Measurements from ENCODE around the gene ACTMAP.

Gene ACTMAP

DNA sequence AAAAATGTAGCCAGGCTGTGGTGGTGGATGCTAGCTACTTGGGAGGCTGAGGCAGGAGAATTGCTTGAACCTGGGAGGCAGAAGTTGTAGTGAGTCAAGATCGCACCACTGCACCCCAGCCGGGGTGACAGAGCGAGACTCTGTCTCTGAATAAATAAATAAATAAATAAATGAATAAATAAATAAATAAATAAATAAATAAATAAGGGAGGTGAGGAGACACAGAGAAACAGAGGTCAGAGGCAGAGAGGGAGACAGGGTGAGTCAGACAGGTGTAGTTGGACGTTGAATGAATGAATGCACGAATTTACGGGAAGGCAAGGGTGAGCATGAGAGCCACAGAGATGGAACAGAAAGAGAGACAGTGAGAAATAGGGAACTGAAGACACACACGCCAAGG is 30.9 kb upstream of the ACTMAP start:
- no peaks in the 10 kb centered on the region for H3K9me3 ChIP-seq (ENCODE audit: control insufficient read depth, insufficient read depth, low read depth, low read length)
- ChIA-PET CTCF (no interaction called here), POLR2A (interaction anchor here (0.6 to 1.4 kb wide), 2 partner anchors 9 to 31 kb away, joined by 3 to 6 read pairs; partner anchors contain the start of gene ACTMAP)
- H3K4me3 ChIP-seq (ENCODE audit: low read depth, low read length), result no peak overlapping the region
- 0 out of 2 replicates have a peak overlapping the region, but pooled peaks have one; percentile 24 for H3K27ac ChIP-seq (ENCODE audit: extremely low read depth, low read depth, low read length)
- H3K36me3 ChIP-seq (ENCODE audit: control insufficient read depth in 2 of 2, insufficient read depth in 1 of 2, low read length in 2 of 2), result peaks cover 0 to 12% of the 10 kb centered on the region in 2 experiments; a peak in 1 of 3 replicates
- peaks cover 13% of the 10 kb centered on the region for H3K4me1 ChIP-seq (ENCODE audit: control insufficient read depth, insufficient read depth, low read length)
- TF ChIP-seq SP3 (tag by site-specific recombination; IDR thresholded peaks at IDR 0.05) (peak; percentile 23; the same call in 1 of the 2 replicates), RBAK (tag by site-specific recombination; IDR thresholded peaks at IDR 0.05) (peak; percentile 45; the same call in 1 of the 2 replicates), BCL11A (tag by site-specific recombination; IDR thresholded peaks at IDR 0.05; ENCODE audit: low read depth) (no peak), ZNF629 (tag by site-specific recombination; IDR thresholded peaks at IDR 0.05) (peak; percentile 32; the same call in 1 of the 2 replicates), ZNF366 (tag by site-specific recombination; conservative IDR thresholded peaks at IDR 0.05) (peak; percentile 56; the same call in 1 of the 2 replicates), ZNF404 (tag by site-specific recombination; IDR thresholded peaks at IDR 0.05) (0 out of 2 replicates have a peak, but pooled peaks have one; percentile 60), ZNF830 (tag by site-specific recombination; IDR thresholded peaks at IDR 0.05; ENCODE audit: low read depth) (no peak), ZNF791 (tag by site-specific recombination; IDR thresholded peaks at IDR 0.05) (peak; percentile 66; the same call in 1 of the 2 replicates), ZNF558 (tag by site-specific recombination; IDR thresholded peaks at IDR 0.05) (peak; percentile 80), ZNF24 (tag by site-specific recombination; IDR thresholded peaks at IDR 0.05) (0 out of 2 replicates have a peak, but pooled peaks have one; percentile 30), ZXDB (tag by site-specific recombination; IDR thresholded peaks at IDR 0.05) (0 out of 2 replicates have a peak, but pooled peaks have one; percentile 52), ZNF621 (tag by site-specific recombination; IDR thresholded peaks at IDR 0.05) (no peak), KLF16 (tag by site-specific recombination; IDR thresholded peaks at IDR 0.05) (no peak), ZNF394 (tag by site-specific recombination; IDR thresholded peaks at IDR 0.05; ENCODE audit: borderline replicate concordance) (peak; percentile 91), ZFP37 (tag by site-specific recombination; IDR thresholded peaks at IDR 0.05) (peak; percentile 59; the same call in 1 of the 2 replicates)
- TF ChIP-seq, protein P1, sequence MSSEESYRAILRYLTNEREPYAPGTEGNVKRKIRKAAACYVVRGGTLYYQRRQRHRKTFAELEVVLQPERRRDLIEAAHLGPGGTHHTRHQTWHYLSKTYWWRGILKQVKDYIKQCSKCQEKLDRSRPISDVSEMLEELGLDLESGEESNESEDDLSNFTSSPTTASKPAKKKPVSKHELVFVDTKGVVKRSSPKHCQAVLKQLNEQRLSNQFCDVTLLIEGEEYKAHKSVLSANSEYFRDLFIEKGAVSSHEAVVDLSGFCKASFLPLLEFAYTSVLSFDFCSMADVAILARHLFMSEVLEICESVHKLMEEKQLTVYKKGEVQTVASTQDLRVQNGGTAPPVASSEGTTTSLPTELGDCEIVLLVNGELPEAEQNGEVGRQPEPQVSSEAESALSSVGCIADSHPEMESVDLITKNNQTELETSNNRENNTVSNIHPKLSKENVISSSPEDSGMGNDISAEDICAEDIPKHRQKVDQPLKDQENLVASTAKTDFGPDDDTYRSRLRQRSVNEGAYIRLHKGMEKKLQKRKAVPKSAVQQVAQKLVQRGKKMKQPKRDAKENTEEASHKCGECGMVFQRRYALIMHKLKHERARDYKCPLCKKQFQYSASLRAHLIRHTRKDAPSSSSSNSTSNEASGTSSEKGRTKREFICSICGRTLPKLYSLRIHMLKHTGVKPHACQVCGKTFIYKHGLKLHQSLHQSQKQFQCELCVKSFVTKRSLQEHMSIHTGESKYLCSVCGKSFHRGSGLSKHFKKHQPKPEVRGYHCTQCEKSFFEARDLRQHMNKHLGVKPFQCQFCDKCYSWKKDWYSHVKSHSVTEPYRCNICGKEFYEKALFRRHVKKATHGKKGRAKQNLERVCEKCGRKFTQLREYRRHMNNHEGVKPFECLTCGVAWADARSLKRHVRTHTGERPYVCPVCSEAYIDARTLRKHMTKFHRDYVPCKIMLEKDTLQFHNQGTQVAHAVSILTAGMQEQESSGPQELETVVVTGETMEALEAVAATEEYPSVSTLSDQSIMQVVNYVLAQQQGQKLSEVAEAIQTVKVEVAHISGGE (tag by site-specific recombination; conservative IDR thresholded peaks at IDR 0.05; ENCODE audit: low read depth), result peak; percentile 80
- TF ChIP-seq, protein P2, sequence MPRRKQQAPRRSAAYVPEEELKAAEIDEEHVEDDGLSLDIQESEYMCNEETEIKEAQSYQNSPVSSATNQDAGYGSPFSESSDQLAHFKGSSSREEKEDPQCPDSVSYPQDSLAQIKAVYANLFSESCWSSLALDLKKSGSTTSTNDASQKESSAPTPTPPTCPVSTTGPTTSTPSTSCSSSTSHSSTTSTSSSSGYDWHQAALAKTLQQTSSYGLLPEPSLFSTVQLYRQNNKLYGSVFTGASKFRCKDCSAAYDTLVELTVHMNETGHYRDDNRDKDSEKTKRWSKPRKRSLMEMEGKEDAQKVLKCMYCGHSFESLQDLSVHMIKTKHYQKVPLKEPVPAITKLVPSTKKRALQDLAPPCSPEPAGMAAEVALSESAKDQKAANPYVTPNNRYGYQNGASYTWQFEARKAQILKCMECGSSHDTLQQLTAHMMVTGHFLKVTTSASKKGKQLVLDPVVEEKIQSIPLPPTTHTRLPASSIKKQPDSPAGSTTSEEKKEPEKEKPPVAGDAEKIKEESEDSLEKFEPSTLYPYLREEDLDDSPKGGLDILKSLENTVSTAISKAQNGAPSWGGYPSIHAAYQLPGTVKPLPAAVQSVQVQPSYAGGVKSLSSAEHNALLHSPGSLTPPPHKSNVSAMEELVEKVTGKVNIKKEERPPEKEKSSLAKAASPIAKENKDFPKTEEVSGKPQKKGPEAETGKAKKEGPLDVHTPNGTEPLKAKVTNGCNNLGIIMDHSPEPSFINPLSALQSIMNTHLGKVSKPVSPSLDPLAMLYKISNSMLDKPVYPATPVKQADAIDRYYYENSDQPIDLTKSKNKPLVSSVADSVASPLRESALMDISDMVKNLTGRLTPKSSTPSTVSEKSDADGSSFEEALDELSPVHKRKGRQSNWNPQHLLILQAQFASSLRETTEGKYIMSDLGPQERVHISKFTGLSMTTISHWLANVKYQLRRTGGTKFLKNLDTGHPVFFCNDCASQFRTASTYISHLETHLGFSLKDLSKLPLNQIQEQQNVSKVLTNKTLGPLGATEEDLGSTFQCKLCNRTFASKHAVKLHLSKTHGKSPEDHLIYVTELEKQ (tag by site-specific recombination; IDR thresholded peaks at IDR 0.05; ENCODE audit: borderline replicate concordance), result peak; percentile 47; the same call in 1 of the 2 replicates
- TF ChIP-seq, protein P3, sequence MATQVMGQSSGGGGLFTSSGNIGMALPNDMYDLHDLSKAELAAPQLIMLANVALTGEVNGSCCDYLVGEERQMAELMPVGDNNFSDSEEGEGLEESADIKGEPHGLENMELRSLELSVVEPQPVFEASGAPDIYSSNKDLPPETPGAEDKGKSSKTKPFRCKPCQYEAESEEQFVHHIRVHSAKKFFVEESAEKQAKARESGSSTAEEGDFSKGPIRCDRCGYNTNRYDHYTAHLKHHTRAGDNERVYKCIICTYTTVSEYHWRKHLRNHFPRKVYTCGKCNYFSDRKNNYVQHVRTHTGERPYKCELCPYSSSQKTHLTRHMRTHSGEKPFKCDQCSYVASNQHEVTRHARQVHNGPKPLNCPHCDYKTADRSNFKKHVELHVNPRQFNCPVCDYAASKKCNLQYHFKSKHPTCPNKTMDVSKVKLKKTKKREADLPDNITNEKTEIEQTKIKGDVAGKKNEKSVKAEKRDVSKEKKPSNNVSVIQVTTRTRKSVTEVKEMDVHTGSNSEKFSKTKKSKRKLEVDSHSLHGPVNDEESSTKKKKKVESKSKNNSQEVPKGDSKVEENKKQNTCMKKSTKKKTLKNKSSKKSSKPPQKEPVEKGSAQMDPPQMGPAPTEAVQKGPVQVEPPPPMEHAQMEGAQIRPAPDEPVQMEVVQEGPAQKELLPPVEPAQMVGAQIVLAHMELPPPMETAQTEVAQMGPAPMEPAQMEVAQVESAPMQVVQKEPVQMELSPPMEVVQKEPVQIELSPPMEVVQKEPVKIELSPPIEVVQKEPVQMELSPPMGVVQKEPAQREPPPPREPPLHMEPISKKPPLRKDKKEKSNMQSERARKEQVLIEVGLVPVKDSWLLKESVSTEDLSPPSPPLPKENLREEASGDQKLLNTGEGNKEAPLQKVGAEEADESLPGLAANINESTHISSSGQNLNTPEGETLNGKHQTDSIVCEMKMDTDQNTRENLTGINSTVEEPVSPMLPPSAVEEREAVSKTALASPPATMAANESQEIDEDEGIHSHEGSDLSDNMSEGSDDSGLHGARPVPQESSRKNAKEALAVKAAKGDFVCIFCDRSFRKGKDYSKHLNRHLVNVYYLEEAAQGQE (tag by site-specific recombination; IDR thresholded peaks at IDR 0.05), result peak; percentile 71
- TF ChIP-seq, protein P4, sequence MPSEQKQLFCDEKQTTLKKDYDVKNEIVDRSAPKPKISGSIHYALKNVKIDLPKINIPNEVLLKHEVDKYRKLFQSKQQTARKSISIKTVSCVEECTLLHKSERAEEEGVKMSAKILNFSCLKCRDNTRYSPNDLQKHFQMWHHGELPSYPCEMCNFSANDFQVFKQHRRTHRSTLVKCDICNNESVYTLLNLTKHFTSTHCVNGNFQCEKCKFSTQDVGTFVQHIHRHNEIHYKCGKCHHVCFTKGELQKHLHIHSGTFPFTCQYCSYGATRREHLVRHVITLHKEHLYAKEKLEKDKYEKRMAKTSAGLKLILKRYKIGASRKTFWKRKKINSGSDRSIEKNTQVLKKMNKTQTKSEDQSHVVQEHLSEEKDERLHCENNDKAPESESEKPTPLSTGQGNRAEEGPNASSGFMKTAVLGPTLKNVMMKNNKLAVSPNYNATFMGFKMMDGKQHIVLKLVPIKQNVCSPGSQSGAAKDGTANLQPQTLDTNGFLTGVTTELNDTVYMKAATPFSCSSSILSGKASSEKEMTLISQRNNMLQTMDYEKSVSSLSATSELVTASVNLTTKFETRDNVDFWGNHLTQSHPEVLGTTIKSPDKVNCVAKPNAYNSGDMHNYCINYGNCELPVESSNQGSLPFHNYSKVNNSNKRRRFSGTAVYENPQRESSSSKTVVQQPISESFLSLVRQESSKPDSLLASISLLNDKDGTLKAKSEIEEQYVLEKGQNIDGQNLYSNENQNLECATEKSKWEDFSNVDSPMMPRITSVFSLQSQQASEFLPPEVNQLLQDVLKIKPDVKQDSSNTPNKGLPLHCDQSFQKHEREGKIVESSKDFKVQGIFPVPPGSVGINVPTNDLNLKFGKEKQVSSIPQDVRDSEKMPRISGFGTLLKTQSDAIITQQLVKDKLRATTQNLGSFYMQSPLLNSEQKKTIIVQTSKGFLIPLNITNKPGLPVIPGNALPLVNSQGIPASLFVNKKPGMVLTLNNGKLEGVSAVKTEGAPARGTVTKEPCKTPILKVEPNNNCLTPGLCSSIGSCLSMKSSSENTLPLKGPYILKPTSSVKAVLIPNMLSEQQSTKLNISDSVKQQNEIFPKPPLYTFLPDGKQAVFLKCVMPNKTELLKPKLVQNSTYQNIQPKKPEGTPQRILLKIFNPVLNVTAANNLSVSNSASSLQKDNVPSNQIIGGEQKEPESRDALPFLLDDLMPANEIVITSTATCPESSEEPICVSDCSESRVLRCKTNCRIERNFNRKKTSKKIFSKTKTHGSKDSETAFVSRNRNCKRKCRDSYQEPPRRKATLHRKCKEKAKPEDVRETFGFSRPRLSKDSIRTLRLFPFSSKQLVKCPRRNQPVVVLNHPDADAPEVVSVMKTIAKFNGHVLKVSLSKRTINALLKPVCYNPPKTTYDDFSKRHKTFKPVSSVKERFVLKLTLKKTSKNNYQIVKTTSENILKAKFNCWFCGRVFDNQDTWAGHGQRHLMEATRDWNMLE (tag by site-specific recombination; conservative IDR thresholded peaks at IDR 0.05; ENCODE audit: low read depth), result peak; percentile 88
- TF ChIP-seq, protein P5, sequence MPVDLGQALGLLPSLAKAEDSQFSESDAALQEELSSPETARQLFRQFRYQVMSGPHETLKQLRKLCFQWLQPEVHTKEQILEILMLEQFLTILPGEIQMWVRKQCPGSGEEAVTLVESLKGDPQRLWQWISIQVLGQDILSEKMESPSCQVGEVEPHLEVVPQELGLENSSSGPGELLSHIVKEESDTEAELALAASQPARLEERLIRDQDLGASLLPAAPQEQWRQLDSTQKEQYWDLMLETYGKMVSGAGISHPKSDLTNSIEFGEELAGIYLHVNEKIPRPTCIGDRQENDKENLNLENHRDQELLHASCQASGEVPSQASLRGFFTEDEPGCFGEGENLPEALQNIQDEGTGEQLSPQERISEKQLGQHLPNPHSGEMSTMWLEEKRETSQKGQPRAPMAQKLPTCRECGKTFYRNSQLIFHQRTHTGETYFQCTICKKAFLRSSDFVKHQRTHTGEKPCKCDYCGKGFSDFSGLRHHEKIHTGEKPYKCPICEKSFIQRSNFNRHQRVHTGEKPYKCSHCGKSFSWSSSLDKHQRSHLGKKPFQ (tag by site-specific recombination; IDR thresholded peaks at IDR 0.05), result 0 out of 2 replicates have a peak, but pooled peaks have one; percentile 17
